Renal pelvis (tissue), 4 donors: ENCODE measurements around the gene AQP5. TPM values are rescaled to one million over a fixed set of nuclear protein-coding genes. Genes with fewer than 3 reads are reported as not detected.
A peak's percentile ranks its signal among the peaks of the same experiment; 100 is the strongest.

Experiments used
- DNase-seq: peaks from one replicate; pipeline ENCODE4 v3.0.0-alpha.2; 2013
- polyA plus RNA-seq, 3 donors: library from polyadenylated mRNA; unstranded; fragments of 120-200 nt; gene quantifications; one replicate each; pipeline ENCODE4 v1.2.1, GENCODE V29; 2013; ENCODE audit not compliant: insufficient read length in 3 of 3

AQP5 gene
- polyA plus RNA-seq, 3 donors = 1.4 to 2.8 (median 2.3) TPM

DNA sequence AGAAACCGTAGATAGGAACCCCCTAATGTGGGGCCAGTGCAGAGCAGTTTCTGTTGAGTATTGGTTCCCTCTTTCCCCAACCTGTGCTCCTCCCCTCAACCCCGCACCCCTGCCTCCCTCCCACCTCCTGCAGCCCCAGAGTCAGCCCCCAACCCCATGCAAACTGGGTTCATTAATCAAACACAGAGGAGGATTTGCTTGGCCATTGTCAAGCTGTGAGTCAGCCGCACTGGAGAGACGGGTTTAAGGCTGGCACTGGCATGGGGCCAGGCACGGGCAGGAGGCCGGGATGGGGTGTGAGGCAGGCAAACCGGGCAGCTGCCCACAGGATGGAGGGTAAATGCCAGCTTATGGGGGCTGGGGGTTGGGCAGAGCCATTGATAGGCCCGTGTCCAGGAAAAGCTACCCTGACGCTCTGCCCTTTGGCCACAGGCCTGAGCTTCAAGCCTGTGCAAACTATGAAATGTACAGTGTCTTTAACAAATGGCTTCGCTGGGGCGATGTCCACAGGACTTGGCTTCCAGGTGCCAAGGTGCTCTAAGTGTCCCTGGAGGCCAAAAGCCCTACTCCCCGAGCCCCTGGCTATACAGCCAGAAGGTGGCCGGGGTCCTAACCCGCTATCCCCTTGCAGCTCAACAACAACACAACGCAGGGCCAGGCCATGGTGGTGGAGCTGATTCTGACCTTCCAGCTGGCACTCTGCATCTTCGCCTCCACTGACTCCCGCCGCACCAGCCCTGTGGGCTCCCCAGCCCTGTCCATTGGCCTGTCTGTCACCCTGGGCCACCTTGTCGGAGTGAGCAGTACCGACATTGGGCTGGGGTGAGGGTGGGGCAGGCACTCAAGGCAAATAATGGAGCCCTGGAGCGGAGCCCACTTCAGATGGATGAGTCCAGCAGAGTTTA is 1.4 kb downstream of the AQP5 start:
- no peak for DNase-seq

DNA sequence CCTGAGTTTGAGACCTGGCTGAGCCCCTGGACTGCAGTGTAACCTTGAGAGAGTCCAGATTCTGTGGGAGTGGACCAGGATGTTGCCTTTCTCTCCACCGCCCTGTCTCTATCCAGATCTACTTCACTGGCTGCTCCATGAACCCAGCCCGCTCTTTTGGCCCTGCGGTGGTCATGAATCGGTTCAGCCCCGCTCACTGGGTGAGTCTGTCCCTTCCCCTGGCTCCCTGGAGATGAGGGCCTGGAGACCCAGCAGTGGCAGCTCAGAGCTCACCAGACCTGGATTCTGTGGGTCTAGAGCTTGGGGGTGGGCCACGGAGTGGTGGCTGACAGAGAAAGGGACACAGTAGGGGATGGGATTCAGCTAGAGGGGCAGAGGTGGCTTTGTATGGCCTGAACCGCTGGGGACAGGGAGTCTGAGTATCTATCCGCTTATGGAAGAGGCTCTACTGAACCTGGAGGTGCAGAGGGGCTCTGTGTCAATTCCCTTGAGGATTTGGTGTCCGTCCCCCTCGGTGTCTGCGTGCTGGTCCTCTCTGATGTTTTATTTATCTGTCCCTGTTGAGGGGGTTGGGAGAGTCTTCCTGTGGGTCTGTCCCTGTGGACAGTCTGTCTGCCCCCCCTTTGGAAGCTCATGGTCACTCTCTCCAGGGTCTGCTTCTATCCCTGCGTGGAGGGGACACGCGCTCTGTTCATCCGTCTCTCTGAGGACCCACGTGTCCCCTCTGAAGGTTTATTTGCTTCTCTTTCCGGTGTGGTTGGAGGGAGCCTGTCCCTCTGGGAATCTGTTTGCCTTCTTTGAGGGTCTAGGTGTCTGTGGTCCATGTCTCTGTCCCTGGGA is 2.5 kb downstream of the AQP5 start:
- DNase-seq = no peak

DNA sequence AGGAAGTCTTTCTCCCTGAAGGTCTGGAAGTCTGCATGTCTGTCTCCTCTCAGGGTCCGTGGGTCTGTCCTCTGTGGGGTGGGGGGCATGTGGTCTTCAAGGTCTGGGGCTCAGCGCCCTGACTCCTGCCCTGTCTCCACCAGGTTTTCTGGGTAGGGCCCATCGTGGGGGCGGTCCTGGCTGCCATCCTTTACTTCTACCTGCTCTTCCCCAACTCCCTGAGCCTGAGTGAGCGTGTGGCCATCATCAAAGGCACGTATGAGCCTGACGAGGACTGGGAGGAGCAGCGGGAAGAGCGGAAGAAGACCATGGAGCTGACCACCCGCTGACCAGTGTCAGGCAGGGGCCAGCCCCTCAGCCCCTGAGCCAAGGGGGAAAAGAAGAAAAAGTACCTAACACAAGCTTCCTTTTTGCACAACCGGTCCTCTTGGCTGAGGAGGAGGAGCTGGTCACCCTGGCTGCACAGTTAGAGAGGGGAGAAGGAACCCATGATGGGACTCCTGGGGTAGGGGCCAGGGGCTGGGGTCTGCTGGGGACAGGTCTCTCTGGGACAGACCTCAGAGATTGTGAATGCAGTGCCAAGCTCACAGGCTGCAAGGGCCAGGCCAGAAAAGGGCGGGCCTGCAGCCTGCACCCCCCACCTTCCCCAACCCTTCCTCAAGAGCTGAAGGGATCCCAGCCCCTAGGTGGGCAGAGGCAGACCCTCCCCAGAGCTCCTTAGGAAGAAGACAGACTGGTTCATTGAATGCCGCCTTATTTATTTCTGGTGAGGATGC is 3.4 kb downstream of the AQP5 start:
- DNase-seq = no peak

DNA sequence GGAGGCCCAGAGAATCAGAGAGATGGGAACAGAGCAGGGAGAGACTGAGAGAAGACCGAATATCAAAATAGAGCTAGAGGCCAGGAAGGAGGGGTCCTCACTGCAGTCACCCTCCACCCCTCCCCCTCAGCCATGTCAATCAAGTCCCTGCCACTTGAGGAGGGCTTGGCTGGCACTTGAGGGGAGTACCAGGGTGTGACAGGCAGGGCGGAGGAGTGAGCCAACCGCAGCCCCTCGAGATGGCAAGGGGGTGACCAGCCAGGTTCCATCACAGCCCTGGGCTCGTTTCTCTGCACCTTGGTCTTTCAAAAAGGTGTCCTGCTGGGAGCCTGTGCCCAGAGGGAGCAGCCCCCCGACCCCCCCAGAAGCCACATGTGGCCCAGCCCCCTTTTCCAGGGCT is 4.2 kb downstream of the AQP5 start:
- no peak for DNase-seq

DNA sequence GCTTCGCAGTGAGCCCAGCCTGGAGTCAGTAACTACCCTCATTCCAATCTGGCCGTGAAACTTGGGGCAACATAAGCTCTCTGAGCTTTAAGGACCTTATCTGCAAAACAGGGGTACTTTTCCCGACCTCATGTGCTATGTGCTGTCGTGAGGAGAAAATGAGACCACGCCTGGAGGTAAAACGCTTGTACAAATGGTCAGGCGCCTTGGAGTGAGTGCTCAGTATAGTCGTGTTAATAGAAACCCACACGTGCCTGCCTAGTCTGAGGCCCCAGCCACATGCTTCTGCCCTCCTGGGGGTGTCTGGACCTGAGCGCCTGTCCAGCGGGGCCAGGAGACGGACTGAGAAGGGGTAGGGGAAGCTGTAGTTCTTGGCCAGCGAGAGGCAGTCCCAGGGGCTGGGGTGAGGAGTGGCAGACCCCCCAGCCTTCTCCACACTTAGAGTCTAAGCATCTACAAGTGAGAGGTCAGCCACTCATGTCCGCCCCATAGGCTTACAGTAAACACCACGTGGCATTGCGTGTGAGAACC is 4.9 kb downstream of the AQP5 start:
- DNase-seq = no peak

DNA sequence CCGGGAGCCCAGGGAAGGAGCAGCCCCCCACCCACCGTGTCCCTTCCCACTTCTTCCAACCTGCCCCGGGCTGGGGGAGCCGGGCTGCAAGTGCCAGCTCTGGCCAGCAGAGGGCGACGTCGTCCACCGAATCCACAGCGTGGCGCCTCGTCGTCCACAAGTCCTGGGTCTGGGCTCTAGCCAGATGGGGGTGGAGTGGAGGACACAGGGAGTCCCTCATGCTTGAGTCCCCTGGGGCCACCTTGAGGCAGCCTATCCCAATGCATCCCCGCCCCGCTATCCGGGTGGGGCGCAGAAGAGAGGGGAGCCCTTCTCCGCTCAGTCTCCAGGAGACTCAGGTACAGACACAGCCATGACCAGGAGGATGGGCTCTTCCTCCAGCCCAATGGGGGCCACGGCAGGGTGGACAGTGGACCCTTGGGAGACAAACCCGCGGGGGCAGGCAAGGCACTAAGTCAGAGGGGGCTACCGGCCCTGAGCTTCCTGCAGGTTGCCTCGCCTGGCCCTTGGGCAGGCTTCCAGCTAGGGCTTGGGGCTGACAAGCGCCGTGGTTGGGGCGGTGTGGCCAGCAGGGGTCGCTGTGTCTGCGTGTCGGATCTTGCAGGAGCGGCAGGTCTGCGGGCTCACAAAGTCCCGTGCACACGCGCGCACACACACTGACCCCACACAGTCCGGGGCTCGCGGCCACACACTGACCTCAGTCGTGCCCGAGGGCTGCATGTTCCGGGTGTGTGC is 5.5 kb downstream of the AQP5 start:
- peak; percentile 84 for DNase-seq

DNA sequence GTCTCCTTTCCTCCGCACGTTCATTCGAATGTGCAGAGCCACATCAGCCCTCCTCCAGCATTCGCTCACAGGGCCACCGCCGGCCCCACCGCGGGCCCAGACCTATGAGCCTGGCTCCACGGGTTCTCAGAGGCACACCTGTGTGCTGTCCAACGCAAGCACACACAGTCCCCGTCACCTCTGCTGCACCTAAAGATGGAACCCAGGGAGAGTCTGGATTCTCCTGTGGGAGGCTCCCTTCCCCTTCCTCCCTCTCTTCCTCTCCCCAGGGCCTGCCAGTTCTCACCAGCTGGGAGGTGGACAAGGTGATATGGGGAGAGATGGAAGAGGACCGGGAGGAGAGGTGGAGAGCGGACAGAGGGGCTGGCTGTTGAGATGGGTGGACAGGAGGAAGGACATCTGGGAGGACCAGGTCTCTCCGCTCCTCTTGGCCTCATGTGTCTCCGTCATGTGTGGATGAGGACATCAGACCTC is 6.1 kb downstream of the AQP5 start:
- no peak for DNase-seq

DNA sequence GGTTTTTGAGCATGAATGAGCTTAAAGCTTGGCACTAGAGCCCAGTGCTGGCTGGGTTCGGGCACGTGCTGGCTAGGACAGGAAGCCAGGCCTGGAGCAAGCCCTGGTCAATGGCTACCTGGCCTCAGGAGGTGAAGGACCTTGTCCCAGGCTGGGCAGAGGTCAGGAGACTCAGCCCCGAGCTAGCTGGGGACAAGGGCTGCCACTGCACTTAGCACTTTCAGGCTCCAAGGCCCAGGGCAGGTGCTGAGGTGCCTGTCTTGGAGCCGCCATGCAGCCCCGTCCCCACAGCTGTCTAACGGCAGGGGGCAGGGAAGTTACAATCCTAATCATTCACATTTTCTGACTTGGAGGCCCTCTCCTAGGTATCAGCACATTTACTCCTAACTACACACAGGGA is 6.8 kb downstream of the AQP5 start:
- DNase-seq = no peak

DNA sequence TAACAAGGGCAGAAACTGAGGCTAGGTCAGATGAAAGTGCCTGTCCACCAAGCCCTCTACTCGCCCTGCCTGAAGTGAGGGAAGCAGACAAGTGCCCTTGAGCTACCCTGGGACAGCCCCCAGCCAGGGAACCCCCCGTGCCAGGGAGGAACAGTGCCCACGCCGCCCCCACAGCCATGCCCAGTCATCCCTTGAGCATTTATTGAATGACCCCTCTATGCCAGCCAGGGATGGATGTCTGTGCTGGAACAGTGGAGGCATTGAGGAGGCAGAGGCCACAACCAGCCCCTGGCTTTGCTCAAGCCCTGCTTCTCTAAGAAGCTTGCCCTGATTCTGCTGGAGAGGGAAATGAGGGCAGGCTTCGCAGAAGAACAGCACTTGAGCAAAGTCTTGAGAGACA is 7.4 kb downstream of the AQP5 start:
- DNase-seq = no peak

DNA sequence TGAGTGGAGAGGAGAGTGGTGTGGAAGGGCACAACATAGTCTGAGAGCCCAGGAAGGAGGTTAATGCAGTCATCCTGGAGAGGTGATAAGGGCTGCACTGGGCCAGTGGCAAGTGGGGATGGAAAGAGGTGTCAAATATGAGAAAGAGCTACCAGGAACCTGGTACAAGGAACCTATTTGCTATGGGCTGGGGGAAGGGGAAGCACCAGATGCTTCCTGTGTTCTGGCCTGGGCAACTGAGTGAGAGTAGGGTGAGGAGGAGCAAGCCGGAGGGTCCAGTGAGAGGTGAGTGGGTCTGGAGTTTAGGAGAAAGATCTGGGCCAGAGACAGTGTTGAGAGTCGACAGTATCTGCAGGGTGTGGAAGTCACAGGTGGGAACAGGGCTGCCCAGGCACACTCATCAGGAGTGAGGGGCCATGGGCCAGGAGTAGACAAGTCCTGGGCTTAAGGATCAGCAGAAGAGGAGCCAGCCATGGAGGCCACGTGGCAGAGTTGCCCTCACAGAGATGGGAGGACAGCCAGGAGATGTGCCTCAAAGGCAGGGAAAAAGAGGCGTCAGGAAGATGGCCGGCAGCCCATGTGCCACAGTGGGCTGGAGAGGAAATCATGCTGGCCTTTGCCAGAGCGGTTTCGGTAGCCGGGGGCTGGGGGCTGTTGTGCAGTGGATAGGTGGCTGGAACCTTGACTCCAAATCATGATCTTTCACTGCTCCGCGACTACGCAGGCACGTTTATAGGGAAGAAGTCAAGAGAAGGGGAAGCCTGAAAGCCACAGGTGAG is 8.2 kb downstream of the AQP5 start:
- no peak for DNase-seq

DNA sequence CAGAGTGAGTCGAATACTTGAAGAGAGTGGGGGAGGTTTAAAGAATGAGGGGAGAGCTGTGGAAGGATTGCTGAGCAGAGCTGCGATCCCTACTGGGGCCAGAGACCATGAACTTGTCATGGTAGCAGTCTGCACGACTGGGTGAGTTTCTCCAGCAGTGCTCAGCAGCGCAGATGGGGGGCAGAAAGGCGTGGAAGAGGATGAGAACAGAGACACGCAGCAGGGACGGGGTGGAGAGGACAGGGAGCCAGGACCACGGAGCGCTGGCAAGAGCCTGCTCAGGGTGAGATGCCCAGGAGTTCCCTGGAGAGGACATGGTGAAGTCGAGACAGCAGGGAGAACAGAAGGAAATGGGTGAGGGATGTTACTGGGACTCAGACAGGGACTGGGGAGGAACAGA is 9.0 kb downstream of the AQP5 start:
- DNase-seq = no peak

DNA sequence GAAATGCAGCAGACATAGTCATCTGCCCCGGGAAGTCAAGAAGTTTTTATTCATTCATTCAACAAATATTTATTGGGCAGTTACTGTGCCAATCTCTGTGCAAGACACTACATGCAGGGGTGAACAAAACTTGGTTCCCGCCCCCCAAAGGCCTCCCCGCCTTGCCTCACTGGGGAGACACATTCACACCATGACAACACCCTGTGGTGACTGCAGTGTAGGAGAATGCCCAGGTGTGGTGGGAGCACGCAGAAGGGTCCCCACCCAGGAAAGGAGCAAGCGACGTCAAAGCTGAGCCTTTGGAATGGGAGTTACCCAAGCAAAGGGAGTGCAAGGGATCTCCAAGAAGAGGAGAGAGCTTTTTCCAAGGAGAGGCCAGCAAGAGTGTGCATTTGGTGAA is 9.5 kb downstream of the AQP5 start:
- no peak for DNase-seq

DNA sequence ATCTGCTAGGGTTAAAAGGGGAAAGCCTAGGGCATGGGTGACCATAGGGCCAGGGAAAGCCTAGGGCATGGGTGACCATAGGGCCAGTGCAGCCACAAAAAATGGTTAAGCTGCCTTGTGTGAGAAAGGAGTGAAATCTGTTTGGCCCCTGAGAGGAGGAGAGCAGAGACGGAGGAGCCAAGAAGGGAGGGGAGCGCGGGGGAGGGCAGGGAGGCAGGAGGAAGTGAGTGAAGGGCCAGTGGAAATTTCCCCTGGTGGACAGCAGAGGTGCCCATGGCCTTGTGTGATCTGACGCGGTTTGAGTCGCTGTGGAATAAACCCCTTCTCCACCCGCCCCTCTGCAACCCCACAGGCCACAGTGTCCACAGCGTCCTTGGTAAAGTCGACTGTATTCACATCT is 10.5 kb downstream of the AQP5 start:
- no peak for DNase-seq

DNA sequence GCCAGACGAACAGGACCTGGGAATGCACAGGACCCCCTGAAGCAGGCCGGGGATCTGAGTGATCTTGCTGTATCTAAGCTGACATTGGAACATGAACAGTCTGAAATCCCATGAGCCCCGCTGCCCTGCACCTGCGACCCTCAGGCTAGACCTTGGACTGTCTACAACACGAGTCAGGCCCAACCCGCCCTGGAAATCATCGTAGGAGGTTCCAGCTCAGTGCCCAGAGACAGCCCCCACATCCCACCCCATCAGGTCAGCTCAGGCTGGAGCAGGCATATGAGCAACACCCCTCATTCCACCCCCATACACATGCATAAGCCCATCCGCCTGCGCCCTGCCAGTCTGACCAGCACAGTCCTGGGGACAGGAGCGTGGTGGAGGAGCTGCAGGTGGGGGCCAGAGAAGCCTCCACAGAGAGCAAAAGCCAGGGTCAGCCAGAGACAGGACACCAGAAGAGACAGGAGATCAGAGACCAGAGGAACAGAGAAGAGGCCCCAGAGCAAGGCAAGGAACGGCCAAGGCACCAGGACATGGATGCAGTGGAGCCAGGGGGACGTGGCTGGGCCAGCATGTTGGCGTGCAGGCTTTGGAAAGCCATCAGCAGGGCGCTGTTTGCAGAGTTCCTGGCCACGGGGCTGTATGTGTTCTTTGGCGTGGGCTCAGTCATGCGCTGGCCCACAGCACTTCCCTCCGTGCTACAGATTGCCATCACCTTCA is 11.1 kb downstream of the AQP5 start, which contains the start of gene AQP6:
AQP6 (plus strand) TSS at position 307 of the 720 bp plus-strand sequence; CDS start at position 534, 227 bp downstream.
- DNase-seq = no peak

DNA sequence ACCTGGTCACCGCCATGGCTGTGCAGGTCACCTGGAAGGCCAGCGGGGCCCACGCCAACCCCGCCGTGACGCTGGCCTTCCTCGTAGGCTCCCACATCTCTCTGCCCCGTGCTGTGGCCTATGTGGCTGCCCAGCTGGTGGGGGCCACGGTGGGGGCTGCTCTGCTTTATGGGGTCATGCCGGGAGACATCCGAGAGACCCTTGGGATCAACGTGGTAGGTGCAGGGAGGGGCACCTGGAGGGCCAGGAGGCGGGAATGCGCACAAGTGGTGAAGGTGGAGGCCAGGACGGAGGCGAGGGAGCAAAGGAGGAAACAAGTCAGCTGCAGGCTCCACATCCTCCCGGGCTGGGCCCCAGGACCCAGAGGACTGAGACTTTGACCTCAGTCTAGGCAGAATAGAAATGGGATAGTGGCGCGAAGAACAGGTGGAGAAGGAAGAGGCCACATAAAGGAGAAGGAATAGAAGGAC is 11.7 kb downstream of the AQP5 start:
- DNase-seq = no peak

DNA sequence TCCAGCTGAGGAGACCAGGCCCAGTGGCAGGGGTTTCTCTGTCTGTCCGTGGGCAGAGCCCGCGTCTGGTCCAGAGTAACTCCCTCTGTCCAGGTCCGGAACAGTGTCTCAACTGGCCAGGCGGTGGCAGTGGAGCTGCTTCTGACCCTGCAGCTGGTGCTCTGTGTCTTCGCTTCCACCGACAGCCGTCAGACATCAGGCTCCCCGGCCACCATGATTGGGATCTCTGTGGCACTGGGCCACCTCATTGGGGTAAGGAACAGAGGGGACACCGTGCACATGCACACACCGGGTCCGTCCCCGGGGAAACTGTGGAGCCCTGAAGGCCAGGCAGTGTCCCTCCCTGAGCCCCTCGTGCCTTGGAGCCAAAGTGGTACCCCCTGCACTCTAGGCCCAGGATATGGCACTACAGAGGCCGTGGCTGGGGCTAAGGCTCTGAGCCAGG is 12.6 kb downstream of the AQP5 start:
- DNase-seq = peak; percentile 61

DNA sequence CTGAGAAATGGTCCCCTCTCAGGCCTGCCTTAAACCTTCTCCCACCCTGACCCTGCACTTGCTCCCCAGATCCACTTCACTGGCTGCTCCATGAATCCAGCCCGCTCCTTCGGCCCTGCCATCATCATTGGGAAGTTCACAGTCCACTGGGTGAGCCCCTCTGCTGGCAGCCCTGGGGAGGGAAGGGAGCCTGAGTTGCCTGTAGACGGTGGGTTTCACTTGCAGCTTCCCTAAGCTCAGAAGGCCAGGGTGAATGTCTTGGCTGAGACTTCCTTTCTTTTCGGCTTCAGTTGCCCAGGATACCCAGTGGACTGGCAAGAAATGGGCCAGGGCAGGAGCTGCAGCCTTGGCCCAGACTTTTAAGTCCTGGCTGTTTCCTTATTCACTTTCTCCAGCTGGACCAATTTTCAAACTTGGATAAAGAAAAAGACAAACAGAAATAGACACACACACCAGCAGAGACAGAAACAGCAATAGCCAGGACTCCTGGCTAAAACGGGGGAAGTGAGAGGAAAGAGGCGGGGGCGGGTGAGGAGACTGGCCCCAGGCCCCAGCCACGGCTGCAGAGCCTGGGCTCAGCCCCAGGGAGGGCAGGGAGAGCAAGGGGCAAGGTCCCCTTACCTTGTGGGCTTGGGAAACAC is 13.1 kb downstream of the AQP5 start:
- no peak for DNase-seq

DNA sequence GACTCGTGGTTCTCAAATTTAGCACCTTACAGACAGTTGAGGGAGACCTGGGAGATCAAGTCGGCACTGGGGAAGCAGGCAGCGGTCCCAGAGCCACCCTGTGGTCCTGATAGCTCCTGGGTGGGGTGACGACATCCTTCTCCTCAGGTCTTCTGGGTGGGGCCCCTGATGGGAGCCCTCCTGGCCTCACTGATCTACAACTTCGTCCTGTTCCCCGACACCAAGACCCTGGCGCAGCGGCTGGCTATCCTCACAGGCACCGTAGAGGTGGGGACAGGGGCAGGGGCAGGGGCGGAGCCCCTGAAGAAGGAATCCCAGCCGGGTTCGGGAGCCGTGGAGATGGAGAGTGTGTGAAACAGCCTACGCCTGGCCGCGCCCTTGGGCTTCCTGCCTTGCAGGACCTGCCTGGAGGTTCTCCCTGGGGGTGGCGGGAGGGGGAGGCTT is 13.7 kb downstream of the AQP5 start:
- DNase-seq = no peak

DNA sequence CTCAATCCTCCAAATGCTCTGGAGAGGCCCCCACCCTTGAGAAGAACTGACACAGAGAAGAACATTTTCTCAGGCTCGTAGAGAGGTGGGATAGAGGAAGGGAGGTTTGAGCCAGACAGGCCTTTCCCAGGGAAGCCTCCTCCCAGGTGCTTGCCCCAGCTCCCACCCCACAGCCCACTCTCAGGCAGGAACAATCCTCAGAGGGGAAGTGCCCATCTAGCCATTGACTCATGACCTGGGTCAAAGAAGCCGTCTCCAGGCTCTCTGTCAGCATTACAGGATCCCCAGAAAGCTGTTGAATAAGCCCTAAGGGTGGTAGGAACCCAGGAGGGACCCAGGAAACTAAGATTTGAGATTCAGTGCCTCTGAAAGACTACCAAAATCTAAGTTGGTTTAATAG is 14.9 kb downstream of the AQP5 start:
- no peak for DNase-seq
